ENCODE measurements around the gene LGR5. TPM values are rescaled to one million over a fixed set of nuclear protein-coding genes. Genes with fewer than 3 reads are reported as not detected.

Gene LGR5
- total and polyA plus RNA-seq, 2 of the 8 experiments (the other 6 are each of a cell fraction or from before 2014, with no cell fraction given): 0.08 to 0.19 TPM

DNA sequence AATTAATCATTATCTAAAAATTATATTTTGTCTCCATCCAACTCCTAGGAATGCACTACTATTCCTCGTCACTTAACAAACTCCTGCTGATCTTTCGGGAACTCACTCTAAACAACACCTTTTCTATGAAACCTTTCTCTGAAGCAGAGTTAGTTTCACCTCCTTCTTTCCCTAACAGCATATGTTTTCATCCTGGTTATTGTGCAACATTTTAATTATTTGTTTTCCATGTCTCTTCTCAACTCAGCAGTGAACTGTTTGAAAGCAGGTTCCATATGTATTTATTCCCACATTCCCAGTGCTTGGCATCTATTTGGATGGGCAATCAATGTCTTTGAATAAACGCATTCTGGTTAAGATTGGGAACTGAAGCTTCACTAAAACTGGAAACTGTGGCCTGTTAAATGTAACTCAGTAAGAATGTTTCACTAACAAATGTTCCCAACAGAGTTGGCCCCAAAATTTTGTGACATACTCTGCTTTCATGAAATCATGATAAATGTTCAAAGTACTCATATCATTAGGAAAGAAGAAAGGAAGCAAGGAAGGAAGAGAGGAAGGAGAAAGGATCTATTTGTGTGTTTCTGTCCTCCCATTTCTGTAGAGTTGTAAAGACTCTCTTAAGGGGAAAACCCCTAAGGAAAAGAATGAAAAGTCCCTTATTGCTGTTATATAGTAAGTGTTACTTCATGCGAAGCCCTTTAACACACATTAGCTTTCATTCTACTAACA lies 13.9 kb upstream of the LGR5 start:
- Histone ChIP-seq H3K23ac (ENCODE audit: insufficient read length) (no peak overlapping the region), H2AK5ac (ENCODE audit: low read depth, low read length) (no peak overlapping the region), H2AFZ (ENCODE audit: low read length) (no peak overlapping the region), H3K9ac (replicated peaks in 1 of 4; ENCODE audit: extremely low read depth in 1 of 4, low read depth in 3 of 4, low read length in 3 of 4) (peak overlapping the region in 1 of 4 experiments; percentile 0; a peak in 1 of 7 replicates), H2BK120ac (replicated peaks; ENCODE audit: low read depth, low read length) (no peak overlapping the region), H2BK15ac (ENCODE audit: low read length) (no peak overlapping the region), H4K8ac (ENCODE audit: extremely low read depth, insufficient read depth, low read length) (no peak overlapping the region), H3K27ac (ENCODE audit: low read depth, low read length) (no peak overlapping the region), H2BK12ac (ENCODE audit: low read depth, low read length) (no peak overlapping the region), H3K18ac (ENCODE audit: extremely low read depth, low read length) (no peak overlapping the region), H3K9me3 (ENCODE audit: insufficient read depth in 2 of 2, low read depth in 1 of 2, low read length in 1 of 2) (no peaks in the 10 kb centered on the region), H3K79me1 (ENCODE audit: low read depth, low read length) (no peaks in the 10 kb centered on the region), H4K20me1 (replicated peaks in 1 of 2; ENCODE audit: control insufficient read depth in 1 of 2, insufficient read depth in 2 of 2, low read length in 2 of 2) (no peaks in the 10 kb centered on the region), H2BK20ac (ENCODE audit: low read length) (no peak overlapping the region), H3K36me3 (ENCODE audit: control insufficient read depth in 2 of 4, insufficient read depth in 4 of 4, low read length in 3 of 4) (no peaks in the 10 kb centered on the region), H3K4me1 (replicated peaks in 1 of 4; ENCODE audit: control insufficient read depth in 3 of 4, insufficient read depth in 4 of 4, low read length in 3 of 4) (no peaks in the 10 kb centered on the region), H3K23me2 (ENCODE audit: low read depth, low read length) (no peaks in the 10 kb centered on the region), H3K4me2 (ENCODE audit: insufficient read depth in 1 of 2, low read depth in 2 of 2, low read length in 2 of 2) (no peak overlapping the region), H3K27me3 (replicated peaks in 1 of 4; ENCODE audit: control insufficient read depth in 3 of 4, extremely low read depth in 1 of 4, insufficient read depth in 3 of 4, low read length in 3 of 4) (peaks cover 0 to 1% (median 0%) of the 10 kb centered on the region in 4 experiments; a peak in 1 of 7 replicates), H3K4me3 (ENCODE audit: extremely low read depth in 1 of 4, insufficient read depth in 2 of 4, low read depth in 3 of 4, low read length in 4 of 4) (no peak overlapping the region), H2BK5ac (ENCODE audit: low read depth, low read length) (no peak overlapping the region), H3K14ac (ENCODE audit: insufficient read length) (no peak overlapping the region), H3K4ac (replicated peaks; ENCODE audit: insufficient read length, low read depth, low read length) (no peak overlapping the region), H4K5ac (ENCODE audit: insufficient read length, low read depth, low read length) (no peak overlapping the region), H3K56ac (replicated peaks; ENCODE audit: insufficient read length, low read depth, low read length) (no peak overlapping the region), H4K91ac (replicated peaks; ENCODE audit: insufficient read length, low read length) (no peak overlapping the region), H3K79me2 (ENCODE audit: control insufficient read depth in 1 of 2, insufficient read depth in 2 of 2, low read length in 2 of 2) (no peaks in the 10 kb centered on the region)
- CTCF ChIA-PET (ENCODE audit: partially characterized antibody): interaction anchor here (1.2 kb wide), 1 partner anchor 211 kb away, joined by 3 read pairs; no protein-coding TSS in a partner anchor
- no peak for TF ChIP-seq RBBP5 (IDR thresholded peaks at IDR 0.05; ENCODE audit: borderline replicate concordance, low read depth, low read length)
- TF ChIP-seq NANOG (IDR thresholded peaks at IDR 0.05; ENCODE audit: insufficient read depth, low read depth, low read length, poor library complexity, severe bottlenecking): no peak
- TF ChIP-seq ASH2L (IDR thresholded peaks at IDR 0.05; ENCODE audit: low read length): no peak
- no peak for TF ChIP-seq CREB1 (IDR thresholded peaks at IDR 0.05)
- no peak for TF ChIP-seq TAF1 (IDR thresholded peaks at IDR 0.05; ENCODE audit: low read depth, low read length)
- no peak for TF ChIP-seq YY1 (IDR thresholded peaks at IDR 0.05; ENCODE audit: low read depth, low read length)
- FAIRE-seq: no peak
- 91% methylated on average over 4 of the region's 4 CpGs; no CpG with 5 or more reads in 1 of the 2 experiments for WGBS, 2 experiments (ENCODE audit: extremely low coverage in 1 of 2, insufficient coverage in 1 of 2, insufficient read length in 1 of 2, insufficient replicate concordance in 2 of 2, low coverage in 1 of 2, low lambda C conversion rate in 2 of 2, missing lambda C conversion rate in 1 of 2)
- POLR2A ChIA-PET (ENCODE audit: partially characterized antibody): no interaction called here
- DNase-seq (ENCODE audit: low read depth in 1 of 2, low spot score in 2 of 2): no peak
